ENCODE data around the gene HDAC9.

GRCh38 chr7:18831943-18832342, 336.4 kb downstream of the HDAC9 start:
- TF ChIP-seq, protein P1, sequence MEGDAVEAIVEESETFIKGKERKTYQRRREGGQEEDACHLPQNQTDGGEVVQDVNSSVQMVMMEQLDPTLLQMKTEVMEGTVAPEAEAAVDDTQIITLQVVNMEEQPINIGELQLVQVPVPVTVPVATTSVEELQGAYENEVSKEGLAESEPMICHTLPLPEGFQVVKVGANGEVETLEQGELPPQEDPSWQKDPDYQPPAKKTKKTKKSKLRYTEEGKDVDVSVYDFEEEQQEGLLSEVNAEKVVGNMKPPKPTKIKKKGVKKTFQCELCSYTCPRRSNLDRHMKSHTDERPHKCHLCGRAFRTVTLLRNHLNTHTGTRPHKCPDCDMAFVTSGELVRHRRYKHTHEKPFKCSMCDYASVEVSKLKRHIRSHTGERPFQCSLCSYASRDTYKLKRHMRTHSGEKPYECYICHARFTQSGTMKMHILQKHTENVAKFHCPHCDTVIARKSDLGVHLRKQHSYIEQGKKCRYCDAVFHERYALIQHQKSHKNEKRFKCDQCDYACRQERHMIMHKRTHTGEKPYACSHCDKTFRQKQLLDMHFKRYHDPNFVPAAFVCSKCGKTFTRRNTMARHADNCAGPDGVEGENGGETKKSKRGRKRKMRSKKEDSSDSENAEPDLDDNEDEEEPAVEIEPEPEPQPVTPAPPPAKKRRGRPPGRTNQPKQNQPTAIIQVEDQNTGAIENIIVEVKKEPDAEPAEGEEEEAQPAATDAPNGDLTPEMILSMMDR (IDR thresholded peaks at IDR 0.05): no peak
- TF ChIP-seq POLR2A (IDR thresholded peaks at IDR 0.05) (no peak), EP300 (IDR thresholded peaks at IDR 0.05) (no peak)

Measured in gastroesophageal sphincter (tissue), 3 donors.